IPS-18c (cell line): ENCODE measurements around the gene RCOR1.

Experiments used
- H3K4me3 ChIP-seq: 2 replicates; pipeline ENCODE4 v1.7.0; 2013; ENCODE audit warnings: low read depth, mild to moderate bottlenecking, low read length, moderate library complexity; ENCODE audit not compliant: insufficient read depth
- H3K9me3 ChIP-seq: one replicate; pipeline ENCODE4 v1.6.1; 2013; ENCODE audit warnings: mild to moderate bottlenecking, low read length, moderate library complexity; ENCODE audit not compliant: control insufficient read depth, insufficient read depth

The RCOR1 gene

GRCh38 chr14:102683399-102684297, 91.2 kb downstream of the RCOR1 start:
- Histone ChIP-seq H3K9me3 (no peaks in the 10 kb centered on the region), H3K4me3 (no peak overlapping the region)

- no peak overlapping the region for H3K4me3 ChIP-seq
- no peaks in the 10 kb centered on the region for H3K9me3 ChIP-seq
Observed at GRCh38 chr14:102684298-102684663, 91.8 kb downstream of the RCOR1 start.

GRCh38 chr14:102686196-102686801, 93.8 kb downstream of the RCOR1 start:
- Histone ChIP-seq H3K4me3 (no peak overlapping the region), H3K9me3 (no peaks in the 10 kb centered on the region)

- Histone ChIP-seq H3K4me3 (no peak overlapping the region), H3K9me3 (no peaks in the 10 kb centered on the region)
Observed at GRCh38 chr14:102688290-102688689, 95.8 kb downstream of the RCOR1 start.

- Histone ChIP-seq H3K9me3 (no peaks in the 10 kb centered on the region), H3K4me3 (no peak overlapping the region)
Observed at GRCh38 chr14:102690509-102691286, 98.2 kb downstream of the RCOR1 start.

GRCh38 chr14:102691763-102692162, 99.3 kb downstream of the RCOR1 start:
- Histone ChIP-seq H3K9me3 (no peaks in the 10 kb centered on the region), H3K4me3 (no peak overlapping the region)

GRCh38 chr14:102692334-102692733, 99.9 kb downstream of the RCOR1 start:
- Histone ChIP-seq H3K4me3 (no peak overlapping the region), H3K9me3 (no peaks in the 10 kb centered on the region)

- Histone ChIP-seq H3K9me3 (no peaks in the 10 kb centered on the region), H3K4me3 (no peak overlapping the region)
Observed at GRCh38 chr14:102693006-102693755, 100.7 kb downstream of the RCOR1 start.

- Histone ChIP-seq H3K9me3 (no peaks in the 10 kb centered on the region), H3K4me3 (no peak overlapping the region)
Observed at GRCh38 chr14:102694530-102695166, 102.2 kb downstream of the RCOR1 start.

- Histone ChIP-seq H3K4me3 (no peak overlapping the region), H3K9me3 (no peaks in the 10 kb centered on the region)
Observed at GRCh38 chr14:102695167-102695555, 102.7 kb downstream of the RCOR1 start.

- H3K4me3 ChIP-seq: no peak overlapping the region
- no peaks in the 10 kb centered on the region for H3K9me3 ChIP-seq
Observed at GRCh38 chr14:102696332-102696731, 103.9 kb downstream of the RCOR1 start.

- Histone ChIP-seq H3K9me3 (no peaks in the 10 kb centered on the region), H3K4me3 (no peak overlapping the region)
Observed at GRCh38 chr14:102696856-102697495, 104.5 kb downstream of the RCOR1 start.

- Histone ChIP-seq H3K4me3 (no peak overlapping the region), H3K9me3 (no peaks in the 10 kb centered on the region)
Observed at GRCh38 chr14:102697501-102697900, 105.1 kb downstream of the RCOR1 start.

- Histone ChIP-seq H3K4me3 (no peak overlapping the region), H3K9me3 (no peaks in the 10 kb centered on the region)
Observed at GRCh38 chr14:102699416-102700110, 107.1 kb downstream of the RCOR1 start.

GRCh38 chr14:102708494-102708893, 116.0 kb downstream of the RCOR1 start:
- no peaks in the 10 kb centered on the region for H3K9me3 ChIP-seq
- no peak overlapping the region for H3K4me3 ChIP-seq

- H3K9me3 ChIP-seq: no peaks in the 10 kb centered on the region
- no peak overlapping the region for H3K4me3 ChIP-seq
Observed at GRCh38 chr14:102711207-102711606, 118.8 kb downstream of the RCOR1 start.
